WTC11 (cell line): Measurements from ENCODE around the gene RUVBL1. TPM values are rescaled to one million over a fixed set of nuclear protein-coding genes. Genes with fewer than 3 reads are reported as not detected.

Experiments used
- ATAC-seq: fragments of 200-7000 bp; cut with Tn5 transposase; 2 replicates; pipeline ENCODE4 v1.10.0; 2021; ENCODE audit warnings: mild to moderate bottlenecking, moderate library complexity
- CTCF ChIA-PET: fragments of 300-600 bp; sonication (Branson Sonifier 250); formaldehyde crosslinking; loops from one replicate; lab custom pipeline; 2021; ENCODE audit warnings: antibody characterized with exemption; lab: Charles Lee
- POLR2A ChIA-PET: fragments of 350-600 bp; sonication (Branson Sonifier 250); formaldehyde crosslinking; loops from one replicate; lab custom pipeline; 2021; ENCODE audit warnings: antibody characterized with exemption; lab: Charles Lee
- DNase-seq: peaks from one replicate; pipeline ENCODE4 v3.0.0; 2021; ENCODE audit warnings: low spot score
- H3K27ac Mint-ChIP-seq: 2 replicates; pipeline ENCODE4 v1.8.0; 2021; ENCODE audit warnings: mixed read lengths
- H3K27me3 Mint-ChIP-seq: 2 replicates; pipeline ENCODE4 v1.8.0; 2021; ENCODE audit warnings: low read depth, mild to moderate bottlenecking, moderate library complexity, mixed read lengths
- H3K36me3 Mint-ChIP-seq: 2 replicates; pipeline ENCODE4 v1.8.0; 2021; ENCODE audit warnings: mixed read lengths
- H3K4me1 Mint-ChIP-seq: 2 replicates; pipeline ENCODE4 v1.8.0; 2022; ENCODE audit warnings: mixed read lengths
- H3K4me3 Mint-ChIP-seq: 2 replicates; pipeline ENCODE4 v1.8.0; 2021; ENCODE audit warnings: mild to moderate bottlenecking, moderate library complexity, mixed read lengths
- H3K9me3 Mint-ChIP-seq: 2 replicates; pipeline ENCODE4 v1.8.0; 2021; ENCODE audit warnings: mixed read lengths
- AR ChIP-seq: fragments of 250-450 bp; sonication (Bioruptor Pico); IDR thresholded peaks from 2 replicates; pipeline ENCODE4 v1.9.0; 2021; ENCODE audit warnings: mild to moderate bottlenecking
- ATF3 ChIP-seq: sonication (generic); formaldehyde crosslinking; conservative IDR thresholded peaks from 2 replicates; pipeline ENCODE4 v1.8.1; 2022; ENCODE audit warnings: mild to moderate bottlenecking, missing genetic modification reagents
- CREB1 ChIP-seq: sonication (generic); formaldehyde crosslinking; IDR thresholded peaks from 2 replicates; pipeline ENCODE4 v1.8.0; 2023; ENCODE audit warnings: mild to moderate bottlenecking, missing genetic modification reagents
- CTCF ChIP-seq: fragments of 200-600 bp; IDR thresholded peaks from 2 replicates; pipeline ENCODE4 v1.8.0; 2022; ENCODE audit warnings: antibody characterized with exemption
- ESRRA ChIP-seq: sonication (generic); formaldehyde crosslinking; IDR thresholded peaks from 2 replicates; pipeline ENCODE4 v1.8.1; 2022; ENCODE audit warnings: mild to moderate bottlenecking, missing genetic modification reagents, borderline replicate concordance
- ETV6 ChIP-seq: sonication (generic); formaldehyde crosslinking; IDR thresholded peaks from 2 replicates; pipeline ENCODE4 v1.8.1; 2022; ENCODE audit warnings: mild to moderate bottlenecking, missing genetic modification reagents
- FOXK1 ChIP-seq: sonication (generic); formaldehyde crosslinking; IDR thresholded peaks from 2 replicates; pipeline ENCODE4 v1.8.0; 2022; ENCODE audit warnings: mild to moderate bottlenecking, moderate library complexity, missing genetic modification reagents
- IRF2 ChIP-seq: sonication (generic); formaldehyde crosslinking; IDR thresholded peaks from 2 replicates; pipeline ENCODE4 v1.8.0; 2022; ENCODE audit warnings: low read depth, missing genetic modification reagents, borderline replicate concordance
- MYBL2 ChIP-seq: sonication (generic); formaldehyde crosslinking; IDR thresholded peaks from 2 replicates; pipeline ENCODE4 v1.8.1; 2023; ENCODE audit warnings: mild to moderate bottlenecking, moderate library complexity, missing genetic modification reagents
- NFATC4 ChIP-seq: fragments of 250-450 bp; sonication (Bioruptor Pico); IDR thresholded peaks from 2 replicates; pipeline ENCODE4 v1.9.0; 2021; ENCODE audit warnings: mild to moderate bottlenecking
- NR1H2 ChIP-seq: sonication (generic); formaldehyde crosslinking; IDR thresholded peaks from 2 replicates; pipeline ENCODE4 v1.9.0; 2021; ENCODE audit warnings: mild to moderate bottlenecking, moderate library complexity, missing genetic modification reagents
- SMAD4 ChIP-seq: sonication (generic); formaldehyde crosslinking; IDR thresholded peaks from 2 replicates; pipeline ENCODE4 v1.8.0; 2022; ENCODE audit warnings: mild to moderate bottlenecking, missing genetic modification reagents
- STAT6 ChIP-seq: sonication (generic); formaldehyde crosslinking; conservative IDR thresholded peaks from 2 replicates; pipeline ENCODE4 v1.8.1; 2023; ENCODE audit warnings: mild to moderate bottlenecking, low read depth, missing genetic modification reagents, moderate library complexity
- TCF7 ChIP-seq: sonication (generic); formaldehyde crosslinking; IDR thresholded peaks from 2 replicates; pipeline ENCODE4 v1.8.0; 2022; ENCODE audit warnings: mild to moderate bottlenecking, low read depth, missing genetic modification reagents, moderate library complexity
- TEAD1 ChIP-seq: sonication (generic); formaldehyde crosslinking; IDR thresholded peaks from 2 replicates; pipeline ENCODE4 v1.8.0; 2022; ENCODE audit warnings: mild to moderate bottlenecking, missing genetic modification reagents
- ZBTB43 ChIP-seq: sonication (generic); formaldehyde crosslinking; IDR thresholded peaks from 2 replicates; pipeline ENCODE4 v1.8.1; 2023; ENCODE audit warnings: mild to moderate bottlenecking, missing genetic modification reagents
- ZNF416 ChIP-seq: fragments of 250-450 bp; sonication (Bioruptor Pico); IDR thresholded peaks from 2 replicates; pipeline ENCODE4 v1.9.0; 2021; ENCODE audit warnings: mild to moderate bottlenecking, inconsistent platforms
- total RNA-seq: library from RNA; stranded (reverse); gene quantifications from 3 replicates; pipeline ENCODE4 v1.2.3, GENCODE V29; 2021
- TF ChIP-seq, protein P1 (sequence below): sonication (generic); formaldehyde crosslinking; IDR thresholded peaks from 2 replicates; pipeline ENCODE4 v1.8.1; 2023; ENCODE audit warnings: mild to moderate bottlenecking, missing genetic modification reagents
- TF ChIP-seq, protein P2 (sequence below): sonication (generic); formaldehyde crosslinking; IDR thresholded peaks from 2 replicates; pipeline ENCODE4 v1.8.1; 2023; ENCODE audit warnings: mild to moderate bottlenecking, missing genetic modification reagents, moderate library complexity

The RUVBL1 gene
- total RNA-seq, 1 experiment from 2014 or later = 118 TPM

DNA sequence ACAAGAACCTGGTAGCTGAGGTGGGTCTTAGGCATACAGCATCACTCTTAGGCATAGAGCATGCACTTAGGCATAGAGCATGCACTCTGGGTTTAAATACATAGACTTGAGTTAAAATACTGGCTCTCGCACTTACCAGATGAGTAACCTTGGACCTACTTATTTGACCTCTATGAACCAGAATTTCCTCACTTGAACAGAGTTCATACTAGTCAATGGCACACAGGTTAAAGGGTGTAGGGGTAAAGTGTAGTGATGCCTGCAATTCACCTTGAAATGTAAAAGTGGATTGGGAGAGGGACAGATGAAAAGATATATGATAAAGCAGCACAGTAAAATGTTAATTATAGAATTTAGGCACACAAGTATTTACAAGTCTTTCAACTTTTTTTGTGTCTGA, 1.6 kb downstream of the RUVBL1 start:
- no peaks in the 10 kb centered on the region; the same call in 1 of the 2 replicates for H3K27me3 Mint-ChIP-seq
- CTCF ChIA-PET = interaction anchor here (1.0 kb wide), 1 partner anchor 27 kb away, joined by 3 read pairs; no protein-coding TSS in a partner anchor
- no peak for TF ChIP-seq SMAD4 (CRISPR knock-in tag)
- no peak for TF ChIP-seq CREB1 (CRISPR knock-in tag)
- no peak for TF ChIP-seq MYBL2 (CRISPR knock-in tag)
- TF ChIP-seq, protein P1, sequence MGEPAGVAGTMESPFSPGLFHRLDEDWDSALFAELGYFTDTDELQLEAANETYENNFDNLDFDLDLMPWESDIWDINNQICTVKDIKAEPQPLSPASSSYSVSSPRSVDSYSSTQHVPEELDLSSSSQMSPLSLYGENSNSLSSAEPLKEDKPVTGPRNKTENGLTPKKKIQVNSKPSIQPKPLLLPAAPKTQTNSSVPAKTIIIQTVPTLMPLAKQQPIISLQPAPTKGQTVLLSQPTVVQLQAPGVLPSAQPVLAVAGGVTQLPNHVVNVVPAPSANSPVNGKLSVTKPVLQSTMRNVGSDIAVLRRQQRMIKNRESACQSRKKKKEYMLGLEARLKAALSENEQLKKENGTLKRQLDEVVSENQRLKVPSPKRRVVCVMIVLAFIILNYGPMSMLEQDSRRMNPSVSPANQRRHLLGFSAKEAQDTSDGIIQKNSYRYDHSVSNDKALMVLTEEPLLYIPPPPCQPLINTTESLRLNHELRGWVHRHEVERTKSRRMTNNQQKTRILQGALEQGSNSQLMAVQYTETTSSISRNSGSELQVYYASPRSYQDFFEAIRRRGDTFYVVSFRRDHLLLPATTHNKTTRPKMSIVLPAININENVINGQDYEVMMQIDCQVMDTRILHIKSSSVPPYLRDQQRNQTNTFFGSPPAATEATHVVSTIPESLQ = no peak
- TF ChIP-seq CTCF = no peak
- TF ChIP-seq STAT6 = no peak
- TF ChIP-seq ATF3 (CRISPR knock-in tag) = no peak
- TF ChIP-seq ETV6 (CRISPR knock-in tag) = no peak
- no peak for TF ChIP-seq FOXK1 (CRISPR knock-in tag)
- TF ChIP-seq ZBTB43 (CRISPR knock-in tag) = no peak
- no peak for TF ChIP-seq TCF7 (CRISPR knock-in tag)
- TF ChIP-seq, protein P2, sequence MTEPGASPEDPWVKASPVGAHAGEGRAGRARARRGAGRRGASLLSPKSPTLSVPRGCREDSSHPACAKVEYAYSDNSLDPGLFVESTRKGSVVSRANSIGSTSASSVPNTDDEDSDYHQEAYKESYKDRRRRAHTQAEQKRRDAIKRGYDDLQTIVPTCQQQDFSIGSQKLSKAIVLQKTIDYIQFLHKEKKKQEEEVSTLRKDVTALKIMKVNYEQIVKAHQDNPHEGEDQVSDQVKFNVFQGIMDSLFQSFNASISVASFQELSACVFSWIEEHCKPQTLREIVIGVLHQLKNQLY (CRISPR knock-in tag) = no peak
- H3K9me3 Mint-ChIP-seq = 0 out of 2 replicates have a peak, but pooled peaks cover 7% of the 10 kb centered on the region
- H3K27ac Mint-ChIP-seq = peak overlapping the region; percentile 58; the same call in 1 of the 2 replicates
- peak overlapping the region; percentile 97 for H3K4me3 Mint-ChIP-seq
- POLR2A ChIA-PET = no interaction called here
- DNase-seq = no peak
- no peak for ATAC-seq
- peaks cover 15% of the 10 kb centered on the region for H3K4me1 Mint-ChIP-seq
- peaks cover 26% of the 10 kb centered on the region for H3K36me3 Mint-ChIP-seq

DNA sequence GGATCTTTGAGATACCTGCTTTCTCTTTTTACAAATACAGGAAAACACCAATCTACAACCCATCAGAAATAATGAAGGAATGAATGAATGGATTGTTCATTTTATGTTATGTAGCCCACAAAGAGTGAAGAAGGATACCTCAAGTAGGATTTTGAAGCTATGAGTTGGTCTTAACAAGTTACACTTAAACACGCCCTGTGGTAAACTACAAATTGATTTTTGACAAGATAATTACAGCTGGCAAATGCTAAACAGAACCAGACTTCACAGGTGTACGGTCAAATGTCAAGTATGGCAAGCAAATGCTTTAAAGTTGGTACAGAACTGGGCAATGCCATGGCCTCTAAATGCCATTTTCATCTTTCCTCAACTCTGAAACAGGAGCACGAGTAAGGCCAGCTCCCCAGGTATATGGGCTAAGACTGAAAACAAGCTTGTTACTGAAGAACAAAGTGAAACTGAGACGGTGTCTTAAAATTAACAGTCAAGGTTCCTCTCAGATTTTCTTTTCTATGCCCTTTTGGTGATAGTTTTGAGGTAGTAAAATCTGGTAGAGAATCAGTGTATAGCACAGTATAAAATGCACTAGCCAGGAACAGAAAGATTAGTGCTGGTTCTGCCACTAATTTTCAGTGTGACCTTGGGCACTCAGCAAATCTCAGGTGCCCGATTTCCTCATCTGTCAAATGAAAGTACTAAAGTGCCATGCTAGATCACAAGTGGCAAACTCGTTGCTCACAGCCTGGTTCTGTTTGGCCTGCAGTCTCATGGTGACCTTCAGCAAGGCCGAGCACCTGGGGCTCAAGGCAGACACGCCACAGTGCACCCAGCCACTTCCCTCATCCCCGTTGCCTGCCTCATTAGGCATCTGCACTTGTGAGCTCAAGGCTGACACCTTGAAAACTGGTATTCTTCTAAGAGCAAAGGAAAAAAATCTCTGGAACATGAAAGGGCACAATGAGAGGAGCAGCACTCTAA, 9.5 kb downstream of the RUVBL1 start:
- H3K4me1 Mint-ChIP-seq = peaks cover 8% of the 10 kb centered on the region
- DNase-seq = no peak
- CTCF ChIA-PET = no interaction called here
- H3K9me3 Mint-ChIP-seq = no peaks in the 10 kb centered on the region
- peaks cover 74% of the 10 kb centered on the region for H3K36me3 Mint-ChIP-seq
- H3K4me3 Mint-ChIP-seq = no peak overlapping the region
- no peaks in the 10 kb centered on the region for H3K27me3 Mint-ChIP-seq
- POLR2A ChIA-PET = no interaction called here
- ATAC-seq = no peak
- H3K27ac Mint-ChIP-seq = no peak overlapping the region
- TF ChIP-seq ESRRA = no peak
- TF ChIP-seq STAT6 = no peak
- TF ChIP-seq NR1H2 (CRISPR knock-in tag) = no peak
- TF ChIP-seq AR (CRISPR knock-in tag) = no peak
- no peak for TF ChIP-seq ZNF416 (CRISPR knock-in tag)
- no peak for TF ChIP-seq NFATC4 (CRISPR knock-in tag)
- no peak for TF ChIP-seq TCF7 (CRISPR knock-in tag)
- no peak for TF ChIP-seq IRF2 (CRISPR knock-in tag)
- no peak for TF ChIP-seq TEAD1 (CRISPR knock-in tag)
